Thyroid gland (tissue), 4 donors: ENCODE results near the gene BICRA. TPM values are rescaled to one million over a fixed set of nuclear protein-coding genes. Genes with fewer than 3 reads are reported as not detected.
A peak's percentile ranks its signal among the peaks of the same experiment; 100 is the strongest.

Source experiments
- DNase-seq, 2 donors: peaks; one replicate each; pipeline ENCODE4 v3.0.0-alpha.2; 2019
- H3K27ac ChIP-seq, 3 donors: fragments of 200-600 bp; sonication (generic); 1 replicate in 2 of 3; 2 replicates in 1 of 3; pipeline ENCODE4 v1.5.1; 2016 to 2019; ENCODE audit warnings: mild to moderate bottlenecking in 1 of 3, moderate library complexity in 1 of 3
- H3K27me3 ChIP-seq: fragments of 200-600 bp; sonication (generic); one replicate; pipeline ENCODE4 v1.5.1; 2019
- H3K36me3 ChIP-seq, 2 donors: fragments of 200-600 bp; sonication (generic); one replicate each; pipeline ENCODE4 v1.5.1; 2016 to 2019
- H3K4me1 ChIP-seq, 2 donors: fragments of 200-600 bp; sonication (generic); one replicate each; pipeline ENCODE4 v1.5.1; 2017 to 2019
- H3K4me3 ChIP-seq, 3 donors: fragments of 200-600 bp; sonication (generic); replicated peaks in 1 of 3; 1 replicate in 2 of 3; 2 replicates in 1 of 3; pipeline ENCODE4 v1.5.1; 2016; ENCODE audit warnings: mild to moderate bottlenecking in 1 of 3
- H3K9me3 ChIP-seq: fragments of 200-600 bp; sonication (generic); one replicate; pipeline ENCODE4 v1.5.1; 2017
- CTCF ChIP-seq, 6 experiments: fragments of 200-600 bp in 3 of 6; fragments of 450-650 bp in 3 of 6; sonication (generic) in 3 of 6; IDR thresholded peaks; one replicate each; pipeline ENCODE4 v1.5.1; 2016 to 2019; ENCODE audit warnings: antibody characterized with exemption in 6 of 6, mild to moderate bottlenecking in 2 of 6, inconsistent platforms in 1 of 6, moderate library complexity in 1 of 6
- POLR2A ChIP-seq, 2 donors: fragments of 450-650 bp; IDR thresholded peaks; one replicate each; pipeline ENCODE4 v1.6.1; 2017; ENCODE audit warnings: antibody characterized with exemption in 2 of 2, mild to moderate bottlenecking in 2 of 2, moderate library complexity in 1 of 2
- WGBS, 2 donors: methylation state at CpG; one replicate each; pipeline ENCODE4 v1.1.5; 2017; 5-methylcytosine and 5-hydroxymethylcytosine counted together
- intact Hi-C: fragments of 100-400 bp; cut with DNase I; formaldehyde crosslinking; loops from one replicate; pipeline ENCODE4 v1.15.1; 2023
- total RNA-seq, 4 donors: library from RNA; depleted of rRNA; stranded (reverse); fragments of >200 nt; gene quantifications; one replicate each; pipeline ENCODE4 v1.2.3, GENCODE V29; 2016

BICRA gene
- total RNA-seq, 4 donors from 2014 or later: 5.8 to 15.2 (median 13.2) TPM

GRCh38 chr19:47641891-47642485 is 33.1 kb downstream of the BICRA start:
- TF ChIP-seq CTCF (IDR thresholded peaks at IDR 0.05): no peak
- TF ChIP-seq POLR2A (IDR thresholded peaks at IDR 0.05): no peak
- WGBS, 2 donors: 85% methylated on average over 5 of the region's 5 CpGs
- intact Hi-C loops: no loop called here
- no peaks in the 10 kb centered on the region for H3K27me3 ChIP-seq
- H3K4me1 ChIP-seq: peaks cover 19 to 26% of the 10 kb centered on the region in 2 donors
- no peaks in the 10 kb centered on the region for H3K36me3 ChIP-seq
- no peak for DNase-seq
- no peaks in the 10 kb centered on the region for H3K9me3 ChIP-seq
- no peak overlapping the region for H3K27ac ChIP-seq
- no peak overlapping the region for H3K4me3 ChIP-seq

GRCh38 chr19:47643281-47643680 is 34.3 kb downstream of the BICRA start:
- intact Hi-C loops: no loop called here
- H3K9me3 ChIP-seq: no peaks in the 10 kb centered on the region
- H3K4me3 ChIP-seq: no peak overlapping the region
- peaks cover 19 to 24% of the 10 kb centered on the region in 2 donors for H3K4me1 ChIP-seq
- WGBS, 2 donors: 70 to 86% methylated on average over 5 of the region's 5 CpGs
- DNase-seq: no peak
- TF ChIP-seq CTCF (IDR thresholded peaks at IDR 0.05) (no peak), POLR2A (IDR thresholded peaks at IDR 0.05) (no peak)
- H3K36me3 ChIP-seq: no peaks in the 10 kb centered on the region
- no peak overlapping the region for H3K27ac ChIP-seq
- H3K27me3 ChIP-seq: no peaks in the 10 kb centered on the region

GRCh38 chr19:47644199-47644598 is 35.3 kb downstream of the BICRA start:
- 68 to 73% methylated on average over 1 of the region's 1 CpG for WGBS, 2 donors
- no peak for DNase-seq
- H3K27me3 ChIP-seq: no peaks in the 10 kb centered on the region
- H3K27ac ChIP-seq: peak overlapping the region in 1 of 3 donors; percentile 67
- intact Hi-C loops: no loop called here
- no peak for TF ChIP-seq POLR2A (IDR thresholded peaks at IDR 0.05)
- no peak for TF ChIP-seq CTCF (IDR thresholded peaks at IDR 0.05)
- H3K9me3 ChIP-seq: no peaks in the 10 kb centered on the region
- no peak overlapping the region for H3K4me3 ChIP-seq
- peaks cover 19 to 25% of the 10 kb centered on the region in 2 donors for H3K4me1 ChIP-seq
- H3K36me3 ChIP-seq: no peaks in the 10 kb centered on the region

- Histone ChIP-seq H3K27ac (peak overlapping the region; percentile 47 to 67 (median 66)), H3K4me1 (peaks cover 19 to 25% of the 10 kb centered on the region in 2 donors), H3K27me3 (no peaks in the 10 kb centered on the region), H3K9me3 (no peaks in the 10 kb centered on the region), H3K36me3 (no peaks in the 10 kb centered on the region), H3K4me3 (no peak overlapping the region)
- 37 to 43% methylated on average over 18 of the region's 18 CpGs for WGBS, 2 donors
- peak; percentile 76 to 80 for DNase-seq
- intact Hi-C loops: no loop called here
- TF ChIP-seq POLR2A (IDR thresholded peaks at IDR 0.05) (no peak), CTCF (IDR thresholded peaks at IDR 0.05) (no peak)
These were observed 36.0 kb downstream of the BICRA start for GRCh38 chr19:47644743-47645482.

- DNase-seq: no peak
- Histone ChIP-seq H3K36me3 (no peaks in the 10 kb centered on the region), H3K9me3 (no peaks in the 10 kb centered on the region), H3K27ac (no peak overlapping the region), H3K4me1 (peaks cover 19 to 25% of the 10 kb centered on the region in 2 donors), H3K27me3 (no peaks in the 10 kb centered on the region), H3K4me3 (no peak overlapping the region)
- intact Hi-C loops: no loop called here
- WGBS, 2 donors: 96 to 98% methylated on average over 7 of the region's 7 CpGs
- TF ChIP-seq POLR2A (IDR thresholded peaks at IDR 0.05): no peak
- TF ChIP-seq CTCF (IDR thresholded peaks at IDR 0.05): no peak
These were observed 38.0 kb downstream of the BICRA start for GRCh38 chr19:47646924-47647323.
